Endothelial cell of umbilical vein (primary cell): ENCODE data around the gene HDAC1. TPM values are rescaled to one million over a fixed set of nuclear protein-coding genes. Genes with fewer than 3 reads are reported as not detected.

Experiments used
- BruUV-seq: library from RNA; stranded (reverse); fragments of 400-500 nt; replicated peaks from 2 replicates; lab custom pipeline; 2021; lab: Mats Ljungman, UMichigan
- CTCF ChIA-PET: fragments of 300-600, 350-600 bp; sonication (Branson Sonifier 250); formaldehyde crosslinking; loops from one replicate; lab custom pipeline; 2021; ENCODE audit warnings: antibody characterized with exemption, inconsistent platforms; lab: Charles Lee
- POLR2A ChIA-PET: fragments of 300-600, 350-600 bp; sonication (Branson Sonifier 250); formaldehyde crosslinking; loops from one replicate; lab custom pipeline; 2021; ENCODE audit warnings: antibody characterized with exemption, inconsistent platforms; lab: Charles Lee
- DNase-seq: peaks from one replicate; pipeline ENCODE4 v3.0.0-alpha.2; 2011; ENCODE audit warnings: low read depth, low spot score
- FAIRE-seq: peaks from 2 replicates; lab custom pipeline; 2011; peaks lifted over from hg19 to GRCh38; lab: Jason Lieb, UNC
- H2AFZ ChIP-seq: 2 replicates; pipeline ENCODE4 v1.6.0; 2012; ENCODE audit warnings: low read depth, low read length, control low read depth, inconsistent platforms
- H3K27ac ChIP-seq: 2 replicates; pipeline ENCODE4 v1.5.1; 2011; ENCODE audit warnings: low read depth, mild to moderate bottlenecking, control low read depth, low read length, moderate library complexity; ENCODE audit not compliant: insufficient read depth
- H3K27me3 ChIP-seq, 2 experiments: 2 replicates each; pipeline versions ENCODE4 v1.6.0 to v1.6.1; 2011; ENCODE audit warnings: low read length in 2 of 2, mixed read lengths in 1 of 2; ENCODE audit not compliant: control insufficient read depth in 2 of 2, insufficient read depth in 2 of 2
- H3K36me3 ChIP-seq, 2 experiments: 2 replicates in 1 of 2; 3 replicates in 1 of 2; pipeline ENCODE4 v1.5.1; 2011; ENCODE audit warnings: low read length in 2 of 2, mild to moderate bottlenecking in 1 of 2, moderate library complexity in 1 of 2; ENCODE audit not compliant: control insufficient read depth in 2 of 2, insufficient read depth in 2 of 2; ENCODE audit errors: extremely low read depth in 1 of 2
- H3K4me1 ChIP-seq: 3 replicates; pipeline ENCODE4 v1.5.1; 2011; ENCODE audit warnings: mild to moderate bottlenecking, low read length; ENCODE audit not compliant: control insufficient read depth, insufficient read depth; ENCODE audit errors: extremely low read depth
- H3K4me2 ChIP-seq: 2 replicates; pipeline ENCODE4 v1.6.1; 2011; ENCODE audit warnings: low read length, control low read depth, mixed read lengths; ENCODE audit not compliant: insufficient read depth
- H3K4me3 ChIP-seq, 3 experiments: fragments of 200-600 bp in 1 of 3; sonication (generic), shearing (Covaris generic) in 1 of 3; replicated peaks in 1 of 3; 2 replicates each; pipeline ENCODE4 v1.5.1; 2011 to 2016; ENCODE audit warnings: control low read depth in 3 of 3, low read length in 3 of 3, mild to moderate bottlenecking in 2 of 3, inconsistent platforms in 1 of 3, low read depth in 1 of 3, moderate library complexity in 1 of 3; ENCODE audit not compliant: insufficient read depth in 1 of 3
- H3K79me2 ChIP-seq: 2 replicates; pipeline ENCODE4 v1.6.0; 2012; ENCODE audit warnings: low read length, inconsistent platforms; ENCODE audit not compliant: control insufficient read depth, insufficient read depth
- H3K9ac ChIP-seq: replicated peaks from 2 replicates; pipeline ENCODE3; 2011; ENCODE audit warnings: low read length, control low read depth; ENCODE audit not compliant: insufficient read depth; ENCODE audit errors: extremely low read depth
- H3K9me1 ChIP-seq: replicated peaks from 3 replicates; pipeline ENCODE4 v1.6.0; 2011; ENCODE audit warnings: mild to moderate bottlenecking, low read length; ENCODE audit not compliant: control insufficient read depth, insufficient read depth; ENCODE audit errors: extremely low read depth
- H3K9me3 ChIP-seq: replicated peaks from 2 replicates; pipeline ENCODE4 v1.5.1; 2012; ENCODE audit warnings: low read length, inconsistent platforms; ENCODE audit not compliant: control insufficient read depth, insufficient read depth
- H4K20me1 ChIP-seq: replicated peaks from 2 replicates; pipeline ENCODE3; 2011; ENCODE audit warnings: mild to moderate bottlenecking, low read length; ENCODE audit not compliant: control insufficient read depth, insufficient read depth; ENCODE audit errors: extremely low read depth
- CTCF ChIP-seq, 2 donors: IDR thresholded peaks; 1 replicate in 1 of 2; 2 replicates in 1 of 2; pipeline ENCODE4 v1.5.1; 2011; ENCODE audit warnings: low read length in 2 of 2, mild to moderate bottlenecking in 2 of 2, moderate library complexity in 2 of 2, control low read depth in 1 of 2, inconsistent platforms in 1 of 2, low read depth in 1 of 2; ENCODE audit not compliant: insufficient read depth in 1 of 2; ENCODE audit errors: extremely low read depth in 1 of 2
- EZH2 ChIP-seq: IDR thresholded peaks from 2 replicates; pipeline ENCODE4 v1.6.1; 2012; ENCODE audit warnings: borderline replicate concordance, low read depth, mild to moderate bottlenecking, moderate library complexity, low read length, inconsistent platforms; ENCODE audit not compliant: severe bottlenecking
- FOS ChIP-seq: IDR thresholded peaks from 2 replicates; pipeline ENCODE4 v1.6.1; 2011; ENCODE audit warnings: mild to moderate bottlenecking, low read length, moderate library complexity, borderline replicate concordance; ENCODE audit not compliant: insufficient read depth
- GATA2 ChIP-seq: IDR thresholded peaks from 2 replicates; pipeline ENCODE4 v1.7.0; 2011; ENCODE audit warnings: low read depth, mild to moderate bottlenecking, moderate library complexity, mixed read lengths, low read length; ENCODE audit not compliant: insufficient read length, insufficient read depth
- JUN ChIP-seq: IDR thresholded peaks from 2 replicates; pipeline ENCODE4 v1.6.1; 2011; ENCODE audit warnings: borderline replicate concordance, low read depth; ENCODE audit not compliant: insufficient read length, insufficient read depth
- MAX ChIP-seq: IDR thresholded peaks from 2 replicates; pipeline ENCODE4 v1.6.1; 2011; ENCODE audit not compliant: insufficient read depth, insufficient read length
- MYC ChIP-seq: IDR thresholded peaks from one replicate; pipeline ENCODE4 v1.6.1; 2011; ENCODE audit warnings: mild to moderate bottlenecking, low read depth, low read length
- POLR2A ChIP-seq: IDR thresholded peaks from 2 replicates; pipeline ENCODE4 v1.6.1; 2012; ENCODE audit warnings: low read depth, mild to moderate bottlenecking, control low read depth, low read length
- POLR2AphosphoS5 ChIP-seq: IDR thresholded peaks from 2 replicates; pipeline ENCODE4 v1.6.1; 2012; ENCODE audit warnings: low read depth, mild to moderate bottlenecking, control low read depth, low read length, moderate library complexity; ENCODE audit not compliant: insufficient read depth
- dilution Hi-C: fragments of 300-500 bp; cut with MboI; formaldehyde crosslinking; loops from one replicate; pipeline ENCODE4 v1.15.0; 2019; ENCODE audit warnings: low sequenced_read_pairs; ENCODE audit not compliant: extremely low pct_ligation_motif_present
- intact Hi-C: fragments of 100-400 bp; cut with micrococcal nuclease; formaldehyde crosslinking; loops from one replicate; pipeline ENCODE4 v1.10.0; 2022
- polyA plus RNA-seq, 4 experiments: library from polyadenylated mRNA; depleted of rRNA in 3 of 4; stranded (reverse) in 3 of 4; unstranded in 1 of 4; fragments of >200 nt; gene quantifications; 2 replicates each; pipeline versions ENCODE4 v1.2.1 to v1.2.3, GENCODE V29; 2011 to 2012; ENCODE audit warnings: missing spikeins in 1 of 4
- total RNA-seq: library from RNA; stranded (reverse); gene quantifications from 2 replicates; pipeline ENCODE4 v1.2.3, GENCODE V29; 2021

HDAC1 gene
- total and polyA plus RNA-seq, 2 donors (not counting 3 experiments of a cell fraction or from before 2014, with no cell fraction given) = 138 to 141 TPM

GRCh38 chr1:32318127-32318869, 26.4 kb downstream of the HDAC1 start:
- peaks cover 0 to 11% of the 10 kb centered on the region in 2 experiments for H3K36me3 ChIP-seq
- no peak overlapping the region for H3K9ac ChIP-seq
- POLR2A ChIA-PET = no interaction called here

More at GRCh38 chr1:32318127-32318869, 26.4 kb downstream of the HDAC1 start:
- no peak overlapping the region for H3K27ac ChIP-seq
- H3K4me3 ChIP-seq = no peak overlapping the region
- BruUV-seq = no TSS peak
- H3K4me1 ChIP-seq = peaks cover 6% of the 10 kb centered on the region
- intact Hi-C loops (no loop called here), dilution Hi-C loops (no loop called here)
- no peaks in the 10 kb centered on the region for H3K9me3 ChIP-seq
- TF ChIP-seq POLR2AphosphoS5 (no peak), MAX (no peak), GATA2 (no peak), POLR2A (no peak), CTCF (IDR thresholded peaks at IDR 0.05; ENCODE audit: extremely low read depth in 1 of 2, insufficient read depth in 1 of 2, low read depth in 1 of 2, low read length in 2 of 2) (no peak), JUN (no peak), FOS (no peak), EZH2 (no peak), MYC (no peak)
- CTCF ChIA-PET = interaction anchor here (1.5 to 4.1 kb wide), 4 partner anchors 27 to 103 kb away, joined by 4 to 78 read pairs (median 42); partner anchors contain the start of genes FAM167B, HDAC1 and LCK
- H2AFZ ChIP-seq = no peak overlapping the region
- H3K79me2 ChIP-seq = peaks cover 5% of the 10 kb centered on the region
- FAIRE-seq (no peak), DNase-seq (no peak)
- peaks cover 2% of the 10 kb centered on the region for H4K20me1 ChIP-seq
- no peaks in the 10 kb centered on the region for H3K27me3 ChIP-seq
- H3K4me2 ChIP-seq = no peak overlapping the region
- H3K9me1 ChIP-seq = no peaks in the 10 kb centered on the region
